Body of pancreas (tissue), 4 donors: ENCODE data around the gene LRRC4. TPM values are rescaled to one million over a fixed set of nuclear protein-coding genes. Genes with fewer than 3 reads are reported as not detected.

Experiments
- ATAC-seq: fragments of 150-250 bp; one replicate; pipeline ENCODE4 v1.9.1; 2016
- DNase-seq, 4 donors: peaks; one replicate each; pipeline ENCODE4 v3.0.0-alpha.2; 2019
- H3K27ac ChIP-seq, 4 donors: fragments of 200-600 bp; sonication (generic); 1 replicate in 3 of 4; 2 replicates in 1 of 4; pipeline versions ENCODE4 v1.5.1 to v1.6.1; 2016 to 2019; ENCODE audit warnings: mild to moderate bottlenecking in 1 of 4, mixed read lengths in 1 of 4, moderate library complexity in 1 of 4
- H3K27me3 ChIP-seq, 2 donors: fragments of 200-600 bp; sonication (generic); one replicate each; pipeline ENCODE4 v1.6.0; 2016; ENCODE audit warnings: mild to moderate bottlenecking in 1 of 2
- H3K36me3 ChIP-seq, 2 donors: fragments of 200-600 bp; sonication (generic); replicated peaks in 1 of 2; 2 replicates each; pipeline ENCODE4 v1.5.1; 2016; ENCODE audit warnings: low read depth in 2 of 2; ENCODE audit not compliant: insufficient read depth in 1 of 2
- H3K4me1 ChIP-seq: fragments of 200-600 bp; sonication (generic); one replicate; pipeline ENCODE4 v1.6.0; 2016
- H3K4me3 ChIP-seq, 2 donors: fragments of 200-600 bp; sonication (generic); 1 replicate in 1 of 2; 2 replicates in 1 of 2; pipeline ENCODE4 v1.5.1; 2016 to 2019
- H3K9me3 ChIP-seq, 3 donors: fragments of 200-600 bp; sonication (generic); 1 replicate in 2 of 3; 2 replicates in 1 of 3; pipeline ENCODE4 v1.5.1; 2016
- CTCF ChIP-seq, 7 experiments: fragments of 450-650 bp in 4 of 7; fragments of 200-600 bp in 3 of 7; sonication (generic) in 3 of 7; IDR thresholded peaks; one replicate each; pipeline ENCODE4 v1.5.1; 2016 to 2019; ENCODE audit warnings: antibody characterized with exemption in 7 of 7
- POLR2A ChIP-seq, 3 donors: fragments of 450-650 bp; IDR thresholded peaks; one replicate each; pipeline ENCODE4 v1.6.1; 2016; ENCODE audit warnings: antibody characterized with exemption in 3 of 3, mild to moderate bottlenecking in 2 of 3
- WGBS, 2 donors: methylation state at CpG; one replicate each; pipeline ENCODE4 v1.1.5; 2017; 5-methylcytosine and 5-hydroxymethylcytosine counted together
- intact Hi-C: fragments of 100-400 bp; cut with DNase I; formaldehyde crosslinking; loops from one replicate; pipeline ENCODE4 v1.15.1; 2023
- total RNA-seq, 2 donors: library from RNA; depleted of rRNA; stranded (reverse); fragments of >200 nt; gene quantifications; one replicate each; pipeline ENCODE4 v1.1.0, GENCODE V29; 2016

Gene LRRC4
- total RNA-seq, 2 donors from 2014 or later = under 0.01 to 0.33 TPM

DNA sequence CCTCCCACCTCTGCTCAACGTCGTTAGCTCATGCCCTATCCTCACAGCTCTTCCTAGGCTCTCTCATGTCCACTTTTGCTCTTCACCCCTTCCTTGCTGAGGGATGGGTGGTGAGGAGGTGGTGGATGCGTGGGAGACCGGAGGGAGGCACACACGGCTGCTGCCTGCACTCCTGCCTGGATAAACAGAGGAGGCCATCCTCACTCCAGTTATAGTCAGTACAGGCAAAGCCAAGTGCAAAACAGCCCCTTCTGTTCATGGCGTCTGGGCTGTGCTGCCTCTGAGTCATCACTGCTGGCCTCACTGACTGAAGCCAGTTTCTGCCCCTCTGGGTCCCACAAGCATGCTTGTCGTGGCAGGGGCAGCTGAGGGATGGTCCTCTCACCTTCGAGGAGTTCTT lies 31.9 kb upstream of the LRRC4 start:
- no peak overlapping the region for H3K4me3 ChIP-seq
- 86 to 94% methylated on average over 8 of the region's 8 CpGs for WGBS, 2 donors
- H3K27ac ChIP-seq = no peak overlapping the region
- ATAC-seq (no peak), DNase-seq (no peak)
- no peaks in the 10 kb centered on the region for H3K27me3 ChIP-seq
- peaks cover 0 to 2% of the 10 kb centered on the region in 2 donors for H3K36me3 ChIP-seq
- no peaks in the 10 kb centered on the region for H3K9me3 ChIP-seq
- intact Hi-C loops = no loop called here
- TF ChIP-seq CTCF (IDR thresholded peaks at IDR 0.05) = no peak
- TF ChIP-seq POLR2A (IDR thresholded peaks at IDR 0.05) = no peak
- H3K4me1 ChIP-seq = no peaks in the 10 kb centered on the region

- no peak for ATAC-seq
- WGBS, 2 donors = 76 to 85% methylated on average over 3 of the region's 3 CpGs
These were observed 28.8 kb upstream of the LRRC4 start for GRCh38 chr7:128060018-128060417.

DNA sequence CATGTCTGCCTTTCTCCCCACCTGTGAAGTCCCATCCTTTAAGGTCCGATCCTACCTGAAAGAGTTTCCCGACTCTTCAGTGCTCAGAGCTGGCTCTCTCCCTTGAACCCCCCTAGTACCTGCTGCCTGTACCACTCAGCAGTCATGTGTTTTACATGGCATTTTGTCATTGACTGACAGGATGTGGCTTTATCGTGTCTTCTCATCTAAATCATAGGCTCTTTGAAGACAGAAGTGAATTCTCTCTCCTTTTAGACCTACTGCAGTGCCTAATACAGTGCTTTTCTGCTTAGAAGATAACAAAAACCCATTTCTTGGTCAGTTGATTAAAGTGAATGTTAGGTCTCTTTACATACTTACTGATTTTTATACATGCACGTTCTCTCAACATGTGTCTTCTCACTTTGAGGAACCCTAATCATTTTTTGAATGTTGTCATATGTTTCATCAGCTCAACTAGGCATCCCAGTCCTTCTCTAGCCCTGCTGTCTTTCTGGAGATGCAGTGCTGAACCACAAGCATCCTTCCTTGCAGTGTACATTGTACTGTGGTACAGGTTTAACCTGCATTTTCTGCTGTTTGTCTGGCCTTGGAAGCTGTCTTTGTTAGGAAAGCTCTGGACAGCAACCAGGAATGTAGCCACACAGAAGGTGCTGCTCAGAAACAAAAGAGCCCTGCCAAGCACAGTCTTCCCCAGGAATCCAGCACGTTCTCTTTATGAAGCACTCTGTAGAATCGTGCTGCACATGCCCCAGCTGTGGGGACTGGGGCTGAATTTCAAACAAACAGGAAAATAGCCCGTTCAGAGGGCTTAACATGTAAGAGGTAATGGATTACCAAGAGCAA lies 28.1 kb upstream of the LRRC4 start:
- DNase-seq (no peak), ATAC-seq (no peak)
- intact Hi-C loops = no loop called here
- Histone ChIP-seq H3K27ac (no peak overlapping the region), H3K4me1 (no peaks in the 10 kb centered on the region), H3K27me3 (no peaks in the 10 kb centered on the region), H3K36me3 (no peaks in the 10 kb centered on the region), H3K9me3 (no peaks in the 10 kb centered on the region), H3K4me3 (no peak overlapping the region)
- TF ChIP-seq CTCF (IDR thresholded peaks at IDR 0.05) (no peak), POLR2A (IDR thresholded peaks at IDR 0.05) (no peak)
- WGBS, 2 donors = 81 to 84% methylated on average over 7 of the region's 7 CpGs

More at GRCh38 chr7:128060018-128060417, 28.8 kb upstream of the LRRC4 start:
- no peaks in the 10 kb centered on the region for H3K36me3 ChIP-seq
- H3K27me3 ChIP-seq = no peaks in the 10 kb centered on the region
- intact Hi-C loops = no loop called here
- H3K4me3 ChIP-seq = no peak overlapping the region
- no peak overlapping the region for H3K27ac ChIP-seq
- TF ChIP-seq POLR2A (IDR thresholded peaks at IDR 0.05) (no peak), CTCF (IDR thresholded peaks at IDR 0.05) (no peak)
- DNase-seq = no peak
- no peaks in the 10 kb centered on the region for H3K9me3 ChIP-seq
- H3K4me1 ChIP-seq = no peaks in the 10 kb centered on the region

DNA sequence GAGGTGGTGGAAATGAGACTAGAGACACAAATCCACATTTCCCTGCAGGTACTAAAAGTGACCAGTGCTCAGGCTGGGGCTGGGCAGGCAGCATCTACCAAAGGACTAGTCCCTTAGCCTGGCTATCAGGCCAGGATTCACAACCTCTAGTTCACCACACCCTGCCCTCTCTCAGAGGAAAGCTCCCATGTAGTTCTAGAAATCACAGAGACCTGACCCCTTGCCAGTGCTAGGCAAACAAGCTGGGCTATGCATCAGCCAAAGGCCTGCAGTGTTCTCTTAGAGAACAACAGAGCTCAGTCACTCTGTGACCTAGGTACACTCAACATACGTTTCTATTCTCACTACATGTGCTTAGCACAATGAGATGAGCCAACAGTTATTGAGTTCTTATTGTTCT lies 26.7 kb upstream of the LRRC4 start:
- no peak for DNase-seq
- Histone ChIP-seq H3K9me3 (no peaks in the 10 kb centered on the region), H3K36me3 (no peaks in the 10 kb centered on the region), H3K4me3 (no peak overlapping the region), H3K27me3 (no peaks in the 10 kb centered on the region), H3K4me1 (peaks cover 5% of the 10 kb centered on the region), H3K27ac (no peak overlapping the region)
- intact Hi-C loops = no loop called here
- ATAC-seq = no peak
- TF ChIP-seq POLR2A (IDR thresholded peaks at IDR 0.05) = no peak
- TF ChIP-seq CTCF (IDR thresholded peaks at IDR 0.05) = no peak
- WGBS, 2 donors = 46 to 50% methylated on average over 1 of the region's 1 CpG

DNA sequence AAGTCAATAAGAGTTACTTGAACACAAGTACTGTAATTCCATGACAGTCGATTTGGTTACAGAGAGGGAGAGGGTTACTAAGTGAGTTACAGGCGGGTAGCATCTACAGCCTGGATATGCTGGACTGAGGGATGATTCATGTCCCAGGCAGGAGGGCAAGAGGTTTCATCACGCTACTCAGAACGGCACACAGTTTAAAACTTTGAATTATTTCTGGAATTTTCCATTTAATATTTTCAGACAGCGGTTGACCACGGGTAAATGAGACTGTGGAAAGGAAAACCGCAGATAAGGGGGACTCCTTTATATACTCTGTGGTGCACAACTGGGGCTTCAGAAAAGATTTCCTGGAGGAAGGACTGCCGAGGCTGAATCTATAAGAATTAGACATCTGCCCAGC lies 25.7 kb upstream of the LRRC4 start:
- no peak overlapping the region for H3K4me3 ChIP-seq
- TF ChIP-seq POLR2A (IDR thresholded peaks at IDR 0.05) (no peak), CTCF (IDR thresholded peaks at IDR 0.05) (no peak)
- no peaks in the 10 kb centered on the region for H3K36me3 ChIP-seq
- 84 to 88% methylated on average over 8 of the region's 8 CpGs for WGBS, 2 donors
- H3K27me3 ChIP-seq = no peaks in the 10 kb centered on the region
- ATAC-seq = no peak
- no peak for DNase-seq
- peaks cover 8% of the 10 kb centered on the region for H3K4me1 ChIP-seq
- intact Hi-C loops = no loop called here
- H3K9me3 ChIP-seq = no peaks in the 10 kb centered on the region
- no peak overlapping the region for H3K27ac ChIP-seq
